Amygdala (tissue), 56 donors: Measurements from ENCODE around the gene CPSF6.
"Not testable (repeated sequence)": the region's sequence is repeated elsewhere in the genome, so short reads cannot be mapped to it uniquely, and the experiment has no call there.

Experiments
- DNase-seq, 56 donors: peaks; one replicate each; lab custom pipeline; 2025; lab: John Stamatoyannopoulos, UW

CPSF6 gene

DNA sequence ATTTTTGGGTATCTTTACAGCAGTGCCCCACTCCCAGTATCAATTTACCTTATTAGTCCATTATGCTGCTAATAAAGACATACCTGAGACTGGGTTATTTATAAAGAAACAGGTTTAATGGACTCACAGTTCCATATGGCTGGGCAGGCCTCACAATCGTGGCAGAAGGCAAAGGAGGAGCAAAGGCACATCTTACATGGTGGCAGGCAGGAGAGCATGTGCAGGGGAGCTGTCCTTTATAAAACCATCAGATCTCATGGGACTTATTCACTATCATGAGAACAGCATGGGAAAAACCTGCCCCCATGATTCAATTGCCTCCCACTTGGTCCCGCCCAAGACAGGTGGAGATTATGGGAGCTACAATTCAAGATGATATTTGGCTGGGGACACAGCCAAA lies 77.9 kb downstream of the CPSF6 start:
- not testable (repeated sequence) for DNase-seq

- no peak for DNase-seq
Measured at GRCh38 chr12:69318225-69318624, 78.9 kb downstream of the CPSF6 start.

DNA sequence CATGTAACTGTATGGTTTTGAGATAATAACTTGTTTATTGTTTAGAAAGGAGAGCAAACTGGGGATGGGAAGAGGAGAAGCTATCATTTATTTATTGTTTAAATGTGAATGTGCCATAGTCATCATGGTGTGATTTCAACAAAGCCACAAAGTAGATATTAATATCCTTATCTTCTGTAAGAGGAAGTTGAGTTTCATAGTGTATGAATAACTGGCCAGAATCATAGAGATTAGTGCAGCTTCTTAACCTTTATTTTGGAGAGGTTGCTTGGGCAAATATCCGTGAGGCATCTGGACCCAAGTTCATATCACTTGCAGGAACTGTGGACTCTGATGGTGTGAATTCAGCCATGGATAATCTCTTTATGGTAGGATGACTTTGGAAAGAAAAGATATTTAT lies 82.0 kb downstream of the CPSF6 start:
- DNase-seq: no peak
